Measurements from ENCODE around the gene TULP3.

TULP3 gene

DNA sequence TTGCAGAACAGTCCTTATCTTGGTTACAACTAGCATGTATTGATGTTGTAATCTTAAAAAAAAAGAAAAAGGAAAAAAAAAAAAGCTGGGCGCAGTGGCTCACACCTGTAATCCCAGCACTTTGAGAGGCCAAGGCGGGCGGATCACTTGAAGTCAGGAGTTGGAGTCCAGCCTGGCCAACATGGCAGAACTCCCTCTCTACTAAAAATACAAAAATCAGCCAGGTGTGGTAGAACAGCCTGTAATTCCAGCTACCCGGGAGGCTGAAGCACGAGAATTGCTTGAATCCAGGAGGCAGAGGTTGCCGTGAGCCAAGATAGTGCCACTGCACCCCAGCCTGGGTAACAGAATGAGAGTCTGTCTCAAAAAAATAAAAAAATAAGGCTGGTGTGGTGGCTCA, 42.9 kb downstream of the TULP3 start:
- no peak for DNase-seq

DNA sequence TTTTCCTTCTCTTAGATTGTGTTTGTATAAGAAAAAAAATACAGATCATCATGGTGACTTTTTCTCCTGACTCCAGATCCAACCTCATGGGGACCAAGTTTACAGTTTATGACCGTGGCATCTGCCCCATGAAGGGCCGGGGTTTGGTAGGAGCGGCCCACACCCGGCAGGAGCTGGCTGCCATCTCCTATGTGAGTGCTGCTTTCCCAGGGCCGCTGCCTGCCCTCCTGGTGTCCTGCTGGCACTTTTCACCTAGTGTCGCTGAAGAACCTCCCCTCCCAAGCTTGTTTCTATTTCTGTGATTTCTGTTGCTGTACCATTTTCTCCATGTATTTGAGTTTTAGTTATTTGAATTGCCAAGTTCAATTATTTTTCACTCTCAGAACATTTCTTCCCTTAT, 43.7 kb downstream of the TULP3 start:
- no peak for DNase-seq

DNA sequence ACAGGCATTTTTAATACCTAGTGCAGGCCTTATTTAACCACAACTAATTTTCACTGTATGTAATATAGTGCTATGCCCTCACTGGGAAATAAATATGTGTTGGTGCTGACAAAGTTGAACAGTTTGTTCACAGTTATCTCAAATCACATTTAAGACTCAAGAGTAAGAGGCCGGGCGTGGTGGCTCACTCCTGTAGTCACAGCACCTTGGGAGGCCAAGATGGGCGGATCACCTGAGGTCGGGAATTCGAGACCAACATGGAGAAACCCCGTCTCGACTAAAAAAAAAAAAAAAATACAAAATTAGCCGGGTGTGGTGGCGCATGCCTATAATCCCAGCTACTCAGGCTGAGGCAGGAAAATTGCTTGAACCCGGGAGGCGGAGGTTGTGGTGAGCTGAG, 45.6 kb downstream of the TULP3 start:
- no peak for DNase-seq

DNA sequence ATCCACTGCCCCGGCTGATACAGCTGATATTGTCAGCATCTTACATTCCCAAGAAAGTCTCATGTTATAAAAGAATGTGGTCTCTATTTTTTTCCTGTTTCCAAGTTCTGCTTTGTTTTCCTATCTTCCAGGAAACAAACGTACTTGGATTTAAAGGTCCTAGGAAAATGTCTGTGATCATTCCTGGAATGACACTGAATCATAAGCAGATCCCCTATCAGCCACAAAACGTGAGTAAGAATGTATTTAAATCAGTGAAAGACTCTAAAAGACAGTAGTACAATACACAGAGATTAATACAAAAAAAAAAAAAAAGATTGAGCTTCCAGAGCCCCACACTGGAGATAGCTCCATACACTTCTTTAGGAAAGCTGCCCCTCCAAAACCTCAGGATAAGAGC, 46.8 kb downstream of the TULP3 start:
- DNase-seq: no peak

DNA sequence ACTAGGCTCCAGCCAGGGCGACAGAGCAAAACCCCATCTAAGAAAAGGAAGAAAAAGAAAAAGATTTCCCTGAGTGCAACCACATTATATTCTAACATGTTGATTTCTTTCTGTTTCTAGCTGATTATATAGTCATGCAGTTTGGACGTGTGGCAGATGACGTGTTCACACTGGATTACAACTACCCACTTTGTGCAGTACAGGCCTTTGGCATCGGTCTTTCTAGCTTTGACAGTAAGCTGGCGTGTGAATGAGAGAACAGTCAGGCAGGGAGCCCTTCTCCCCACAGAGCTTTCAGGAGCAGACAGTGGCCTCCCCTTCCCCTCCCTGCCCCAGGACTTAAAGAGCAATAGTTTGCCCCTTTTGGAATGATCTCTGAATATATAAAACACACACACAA, 48.5 kb downstream of the TULP3 start:
- DNase-seq: no peak

DNA sequence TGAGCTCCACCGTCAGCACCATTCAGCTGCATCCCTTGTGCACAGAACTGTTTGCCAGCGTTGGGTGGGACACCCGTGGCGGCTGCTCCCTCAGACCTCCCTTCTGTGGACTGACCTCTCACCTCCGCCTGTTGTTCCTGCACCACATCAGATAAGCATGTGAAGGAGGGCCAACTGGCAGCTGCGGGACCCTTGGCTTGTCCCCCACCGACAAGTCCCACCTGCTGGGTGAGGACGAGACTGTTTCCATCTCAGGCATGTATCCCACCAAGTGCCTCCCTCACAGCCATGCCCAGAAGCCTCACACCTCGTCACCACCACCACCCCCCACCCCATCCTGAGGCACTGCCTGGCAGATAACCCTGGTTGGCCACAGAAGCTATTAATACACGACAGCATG, 49.9 kb downstream of the TULP3 start:
- DNase-seq: no peak

DNA sequence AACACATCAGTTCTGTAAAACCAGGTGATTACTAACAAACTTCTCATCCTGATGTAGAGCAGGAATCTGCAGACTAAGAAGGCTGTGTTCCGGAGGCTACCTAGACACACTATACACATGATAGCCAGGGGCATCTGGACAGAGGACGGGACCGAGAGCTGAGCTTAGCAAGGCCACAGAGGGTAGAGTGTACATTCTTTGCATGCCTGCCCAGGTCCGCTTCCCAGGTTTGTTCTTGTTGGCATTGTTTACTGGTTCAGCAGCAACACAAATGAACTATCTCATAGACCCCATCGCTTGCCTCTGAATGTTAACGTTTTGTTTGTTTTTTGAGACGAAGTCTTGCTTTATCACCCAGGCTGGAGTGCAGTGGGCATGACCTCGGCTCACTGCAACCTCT, 50.8 kb downstream of the TULP3 start:
- no peak for DNase-seq

DNA sequence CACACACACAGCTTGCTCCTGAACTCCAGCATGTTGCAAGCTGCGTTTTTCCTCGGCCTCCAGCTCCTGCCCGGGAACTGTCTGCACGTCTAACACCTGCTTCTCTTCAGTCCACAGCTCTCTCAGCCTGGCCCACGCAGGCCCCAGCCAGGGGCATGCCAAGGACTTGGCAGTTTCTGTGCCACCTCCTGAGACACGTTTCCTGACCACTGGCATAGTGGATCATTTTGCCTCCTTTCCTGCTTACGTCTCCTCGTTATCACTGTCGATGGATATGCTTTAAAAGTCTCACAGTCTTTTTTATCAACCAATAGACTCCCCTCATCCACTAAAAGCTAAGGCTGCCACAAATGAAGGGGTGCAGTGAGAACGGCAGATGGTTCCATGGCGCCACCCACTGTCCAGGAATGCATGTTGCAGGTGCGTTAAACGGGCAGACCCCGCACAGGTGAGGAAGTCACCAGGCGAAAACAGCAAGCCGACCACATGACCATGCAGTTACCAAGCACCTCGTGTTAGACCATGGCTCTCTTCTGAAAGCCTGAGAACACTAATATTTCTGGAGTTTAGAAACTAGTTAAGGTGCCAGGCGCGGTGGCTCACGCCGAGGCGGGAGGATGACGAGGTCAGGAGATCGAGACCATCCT, 53.8 kb downstream of the TULP3 start:
- DNase-seq: peak; percentile 22

DNA sequence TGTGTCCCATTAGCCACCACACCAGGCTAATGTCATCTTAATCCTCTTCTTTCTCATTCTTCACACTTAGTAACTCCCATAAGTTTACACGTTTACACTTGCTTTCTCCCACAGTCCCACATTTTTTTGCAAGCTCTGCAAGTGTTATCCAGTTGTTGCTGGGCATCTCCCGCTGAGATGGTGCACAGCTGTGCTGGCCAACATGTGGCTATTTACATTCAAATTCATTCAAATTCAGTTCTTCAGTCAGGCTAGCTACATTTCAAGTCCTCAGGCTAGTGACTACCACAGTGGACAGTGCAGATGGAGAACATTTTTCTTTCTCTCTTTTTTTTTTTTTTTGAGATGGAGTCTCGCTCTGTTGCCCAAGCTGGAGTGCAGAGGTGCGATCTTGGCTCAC, 58.7 kb downstream of the TULP3 start:
- DNase-seq: no peak

DNA sequence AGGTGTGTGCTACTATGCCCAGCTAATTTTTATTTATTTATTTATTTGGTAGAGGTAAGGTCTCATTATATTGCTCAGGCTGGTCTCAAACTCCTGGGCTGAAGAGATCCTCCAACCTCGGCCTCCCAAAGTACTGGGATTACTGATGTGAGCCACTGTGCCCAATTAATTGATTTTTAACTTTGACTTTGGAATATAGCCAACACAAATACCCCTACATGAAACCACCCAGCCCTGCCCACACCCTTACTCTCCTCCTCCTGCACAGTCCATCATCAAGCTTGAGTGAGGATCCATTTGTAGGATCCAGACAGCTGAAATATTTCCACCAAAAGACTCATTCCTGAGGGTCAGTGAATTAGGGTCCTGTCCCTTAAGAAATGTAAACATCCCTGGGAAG, 65.2 kb downstream of the TULP3 start:
- no peak for DNase-seq

DNA sequence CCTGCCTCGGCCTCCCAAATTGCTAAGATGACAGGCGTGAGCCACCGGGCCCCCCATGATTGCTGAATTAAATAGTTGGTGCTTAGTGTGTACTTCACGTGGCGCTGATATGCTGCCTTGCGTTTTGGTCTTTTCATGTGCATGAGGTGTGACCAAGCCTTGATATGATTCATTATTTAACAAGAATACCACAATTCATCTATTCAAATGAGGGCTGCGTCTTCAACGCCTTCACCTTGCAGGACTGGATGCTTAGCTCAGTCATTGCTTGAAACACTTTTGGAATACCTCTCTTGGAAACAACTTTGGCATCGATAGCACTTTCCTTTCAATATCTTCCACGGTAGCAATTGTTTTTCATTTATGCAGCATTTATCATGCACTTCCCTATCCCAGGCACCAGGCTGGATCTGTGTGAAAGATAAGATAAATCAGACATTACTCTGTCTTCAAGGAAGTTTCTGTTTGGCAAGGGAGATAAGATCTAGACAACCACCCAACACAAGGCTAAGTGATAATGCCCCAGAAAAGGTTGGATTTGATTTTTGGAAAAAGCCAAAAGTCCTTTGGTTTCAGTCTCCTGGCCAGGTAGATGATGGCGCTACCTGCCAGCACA, 67.2 kb downstream of the TULP3 start:
- DNase-seq: no peak

DNA sequence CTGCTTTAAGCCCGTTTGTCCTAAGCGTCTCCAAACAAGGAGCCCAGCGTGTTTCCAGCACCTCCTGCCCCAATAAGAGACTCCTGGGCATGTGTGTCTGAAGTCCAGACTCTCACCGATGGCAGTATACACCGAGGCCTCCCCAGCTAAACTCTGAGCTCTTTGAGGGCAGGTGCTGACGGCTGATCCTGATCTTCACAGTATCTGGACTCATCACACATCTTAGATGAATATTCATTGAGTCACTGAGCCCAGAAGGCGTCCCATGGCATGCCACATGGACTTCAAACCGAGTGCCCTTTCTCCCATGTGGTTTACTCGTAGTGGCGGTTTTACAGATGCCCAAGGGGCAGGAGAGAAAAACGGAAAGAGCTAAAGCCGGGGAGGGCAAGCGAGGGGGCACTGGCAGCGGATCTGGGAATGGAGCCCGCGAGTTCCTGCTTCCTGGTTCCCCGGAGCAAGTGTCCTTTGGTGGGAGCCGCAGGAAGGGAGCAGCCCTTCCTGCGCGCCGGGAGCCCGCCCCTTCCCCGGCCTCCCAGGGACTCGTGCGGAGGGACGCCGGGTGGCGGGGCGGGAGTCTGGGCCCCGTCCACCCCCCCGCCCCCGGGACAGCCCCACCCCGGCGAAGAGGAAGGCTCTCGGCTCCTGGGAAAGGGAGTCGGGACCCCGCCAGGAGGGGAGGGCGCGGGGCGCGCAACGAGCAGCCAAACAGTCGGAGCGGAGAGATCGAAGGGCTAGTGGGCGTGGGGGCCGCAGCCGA, 67.9 kb downstream of the TULP3 start:
- DNase-seq: no peak

DNA sequence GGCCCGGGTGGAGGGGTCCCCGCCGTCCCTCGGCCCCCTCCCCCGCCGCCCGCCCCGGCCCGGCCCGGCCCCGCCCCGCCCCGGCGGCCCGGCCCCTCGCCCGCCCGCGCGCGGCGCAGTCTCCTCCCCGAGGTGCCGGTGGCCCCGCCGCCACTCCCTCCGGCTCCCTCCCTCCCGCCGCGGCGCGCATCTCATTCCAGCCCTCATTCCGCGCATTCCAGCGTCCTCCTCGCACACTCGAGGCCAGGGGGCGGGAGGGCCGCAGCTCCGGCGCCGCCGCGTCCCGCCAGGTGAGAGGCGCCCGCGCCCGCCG, 68.5 kb downstream of the TULP3 start, which contains the start of gene TEAD4:
TEAD4 (plus strand) TSS at position 206 of the 313 bp plus-strand sequence.
- no peak for DNase-seq

DNA sequence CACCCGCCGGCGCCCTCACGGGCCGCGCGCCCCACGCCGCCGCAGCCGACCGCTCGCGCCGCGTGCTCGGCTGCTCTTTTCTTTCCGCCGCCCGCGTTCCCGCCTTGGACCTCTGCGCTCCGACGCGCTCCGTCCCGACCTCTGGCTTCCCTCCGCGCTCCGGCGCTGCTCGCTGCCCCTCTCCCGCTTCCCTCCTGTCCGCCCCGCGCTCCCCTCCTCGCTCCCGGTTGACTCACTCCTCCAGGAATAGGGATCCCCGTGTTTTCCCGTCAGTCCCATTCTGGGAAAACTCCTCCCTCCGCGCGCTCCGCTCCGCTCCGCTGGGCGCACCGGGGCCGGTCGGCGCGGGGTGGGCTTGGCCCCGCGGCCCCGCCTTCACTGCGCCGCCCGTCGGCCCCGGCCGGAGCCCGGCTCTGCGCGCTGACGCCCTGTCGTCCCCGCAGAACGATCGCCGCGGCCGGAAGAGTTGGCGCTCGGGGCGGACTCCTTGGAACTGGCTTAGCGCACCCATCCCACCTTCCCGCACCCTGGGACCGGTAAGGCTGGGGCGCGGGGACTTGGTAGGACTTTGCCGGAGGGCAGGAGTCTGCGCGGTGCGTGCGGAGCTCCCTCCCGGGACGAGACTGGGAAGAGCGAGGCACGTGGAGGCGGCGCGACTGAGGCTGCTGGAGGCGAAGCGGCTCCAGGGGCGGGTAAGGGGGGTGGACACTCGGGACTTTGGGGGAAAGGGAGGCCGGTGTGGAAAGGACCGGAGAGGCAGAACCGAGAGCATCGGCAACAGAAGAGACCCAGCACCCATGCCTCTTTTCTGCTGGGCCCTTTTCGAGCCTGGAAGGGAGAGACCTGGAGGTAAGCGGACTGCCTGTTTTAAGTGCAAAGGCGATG, 69.1 kb downstream of the TULP3 start:
- no peak for DNase-seq

DNA sequence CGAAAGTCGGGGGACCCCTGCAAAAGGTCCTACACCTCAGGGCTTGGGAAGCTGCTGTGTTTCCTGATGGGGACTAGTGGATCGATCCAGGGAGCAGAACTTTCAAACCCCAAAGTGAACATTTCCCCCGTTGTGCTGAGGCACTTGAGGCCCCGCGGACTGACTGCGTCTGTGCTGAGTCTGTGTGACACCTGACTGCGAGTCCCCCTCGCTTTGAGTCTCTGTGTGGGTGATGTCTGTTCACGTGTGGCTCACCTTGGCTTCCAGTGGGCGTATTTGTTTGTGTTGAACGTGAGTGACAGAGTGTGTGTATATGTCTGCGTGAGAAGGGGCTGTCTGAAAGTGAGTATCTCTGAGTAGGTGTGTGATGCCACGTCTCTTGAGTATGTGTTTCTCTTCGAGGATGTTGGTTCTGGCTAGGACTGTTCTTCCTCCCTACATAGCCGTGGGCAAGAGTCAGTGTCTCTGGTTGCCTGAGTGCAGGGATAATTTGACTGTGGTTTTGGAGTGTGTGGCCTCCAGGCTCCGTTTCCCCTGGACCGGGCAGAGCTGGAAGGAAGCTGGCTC, 69.8 kb downstream of the TULP3 start:
- no peak for DNase-seq

DNA sequence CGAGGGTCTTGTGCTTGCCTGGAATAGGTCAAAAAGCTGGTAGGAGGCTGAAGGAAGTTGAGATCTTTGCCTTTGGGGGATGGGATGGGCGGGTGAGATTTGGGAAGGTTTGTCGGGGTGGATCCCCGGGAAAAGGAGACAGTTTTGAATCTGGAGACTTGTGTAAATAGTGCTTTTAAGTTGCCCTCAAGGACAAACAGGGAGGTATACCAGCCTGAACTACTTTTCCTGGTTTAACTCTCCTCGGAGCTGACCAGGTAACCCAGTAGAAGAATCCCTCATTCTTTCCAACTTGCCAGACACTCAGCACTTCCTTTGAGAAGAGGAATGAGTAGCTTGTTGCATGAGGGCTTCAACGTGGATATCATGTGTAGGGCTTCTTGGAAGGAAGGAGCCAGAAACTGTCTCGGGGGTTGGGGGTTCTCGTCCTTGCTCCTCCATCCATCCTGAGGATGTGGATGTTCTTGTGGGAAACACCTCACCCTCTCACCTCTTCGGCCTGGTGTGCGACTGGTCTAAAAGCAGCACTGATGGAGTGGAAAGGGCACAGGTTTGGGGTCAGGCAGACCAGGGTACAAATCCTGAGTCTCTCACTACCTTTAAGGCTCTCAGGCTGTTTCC, 70.4 kb downstream of the TULP3 start:
- no peak for DNase-seq

DNA sequence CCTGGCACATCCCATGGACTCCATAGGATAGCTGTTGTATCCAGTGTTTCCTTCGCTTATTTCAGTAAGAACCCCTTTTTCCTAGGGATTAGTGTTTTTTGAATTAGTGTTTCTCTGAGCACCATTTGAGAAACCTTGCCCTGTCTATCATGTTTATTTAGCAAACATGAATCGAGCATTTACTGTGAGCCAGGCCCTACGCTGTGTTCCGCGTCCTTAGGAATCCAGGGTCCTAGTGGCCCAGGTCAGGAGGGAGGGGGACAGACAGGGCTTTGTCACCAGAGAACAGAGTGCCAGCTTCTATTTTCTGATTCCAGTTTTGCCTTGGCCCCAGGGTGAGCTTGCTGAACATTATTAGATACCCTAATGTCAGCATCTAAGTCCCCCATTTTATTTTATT, 71.0 kb downstream of the TULP3 start:
- no peak for DNase-seq

DNA sequence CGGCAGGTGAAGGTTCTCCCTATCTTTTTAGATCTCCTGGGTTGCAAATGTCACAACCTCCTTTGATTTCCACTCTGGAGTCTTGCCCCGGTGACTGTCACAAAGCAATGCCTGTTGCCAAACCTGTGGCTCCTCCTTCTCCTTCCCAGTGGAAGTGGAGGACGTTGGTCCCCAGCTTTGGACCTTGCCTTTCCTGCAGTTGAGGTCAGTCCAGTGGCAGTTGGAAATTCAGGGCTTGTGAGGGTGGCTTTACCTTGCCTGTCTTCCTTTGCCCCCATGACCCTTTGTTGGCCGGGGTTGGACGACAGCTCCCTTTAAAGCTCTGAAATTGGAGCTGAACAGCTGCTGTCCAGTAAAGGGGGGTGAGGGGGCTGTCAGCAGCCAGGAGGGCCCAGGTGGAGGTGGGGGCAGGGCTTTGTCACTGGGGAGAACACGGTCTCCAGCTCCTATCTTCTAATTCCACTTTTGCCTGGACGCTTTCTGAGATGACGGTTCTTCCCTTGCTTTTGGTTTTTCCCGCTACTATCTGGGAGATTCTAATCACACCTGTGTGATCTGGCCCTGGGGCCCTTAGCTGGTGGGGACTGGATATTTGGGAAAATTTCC, 72.6 kb downstream of the TULP3 start:
- no peak for DNase-seq

DNA sequence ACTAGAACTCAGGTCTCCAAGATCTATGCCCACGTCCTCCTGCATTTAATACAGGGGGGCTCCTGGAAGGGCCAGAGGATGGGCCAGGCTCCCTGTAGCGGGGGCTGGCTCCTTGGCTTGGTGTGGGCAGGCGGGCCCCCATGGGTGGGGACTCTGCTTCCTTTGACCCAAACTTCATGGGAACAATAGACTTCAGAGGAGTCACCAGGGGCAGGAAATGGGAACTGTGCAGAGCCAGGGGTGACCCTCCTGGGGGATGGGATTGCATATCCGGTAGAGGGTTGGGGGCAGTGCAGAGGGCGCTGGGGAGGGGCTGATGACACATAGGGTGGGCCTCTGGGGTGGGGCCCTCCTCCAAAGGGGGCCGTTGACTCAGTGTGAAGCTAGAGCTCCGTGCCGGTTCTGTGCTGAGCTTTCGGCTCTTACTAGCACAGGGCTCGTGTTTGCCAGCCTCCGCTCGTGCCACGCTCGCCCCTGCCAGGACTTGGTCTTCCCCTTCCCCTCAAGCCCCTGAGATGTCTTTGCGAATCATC, 73.1 kb downstream of the TULP3 start:
- no peak for DNase-seq

DNA sequence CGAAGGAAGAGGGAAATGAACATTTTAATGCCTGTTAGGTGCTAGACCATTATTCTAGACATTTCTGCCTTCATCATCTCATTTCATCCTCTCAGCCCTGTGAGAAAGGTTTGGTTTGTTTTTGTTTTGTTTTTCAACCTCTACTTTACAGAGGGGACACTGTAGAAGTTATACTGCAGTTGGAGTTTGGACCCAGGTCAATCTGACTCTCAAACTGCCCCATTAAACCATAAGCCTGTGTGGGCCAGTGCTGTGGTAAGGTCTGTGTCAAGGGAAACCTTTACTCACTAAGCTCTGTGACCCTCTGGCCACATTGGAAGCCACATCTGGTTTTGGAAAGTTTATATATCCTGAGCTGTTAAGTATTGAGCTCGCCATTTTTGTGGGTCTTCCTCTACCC, 77.0 kb downstream of the TULP3 start:
- DNase-seq: no peak

DNA sequence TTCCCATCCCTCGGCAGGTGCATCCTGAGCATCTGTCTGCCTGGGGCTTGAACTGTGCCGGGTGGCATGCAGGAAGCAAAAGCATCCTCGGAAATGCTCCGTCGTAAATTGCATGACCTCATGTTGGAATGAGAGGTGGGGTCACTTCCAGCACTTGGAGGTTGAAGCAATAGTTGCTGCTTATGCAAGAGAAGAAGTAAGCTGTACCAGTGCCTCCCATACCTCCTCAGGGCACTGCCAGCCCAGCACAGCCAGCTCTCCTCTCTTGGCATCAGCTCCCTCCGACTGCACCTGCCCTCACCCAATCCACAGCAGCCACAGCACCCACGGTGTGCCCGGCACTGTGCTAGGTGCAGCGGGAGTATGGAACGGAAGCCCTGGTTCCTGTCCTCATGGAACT, 80.1 kb downstream of the TULP3 start:
- no peak for DNase-seq

DNA sequence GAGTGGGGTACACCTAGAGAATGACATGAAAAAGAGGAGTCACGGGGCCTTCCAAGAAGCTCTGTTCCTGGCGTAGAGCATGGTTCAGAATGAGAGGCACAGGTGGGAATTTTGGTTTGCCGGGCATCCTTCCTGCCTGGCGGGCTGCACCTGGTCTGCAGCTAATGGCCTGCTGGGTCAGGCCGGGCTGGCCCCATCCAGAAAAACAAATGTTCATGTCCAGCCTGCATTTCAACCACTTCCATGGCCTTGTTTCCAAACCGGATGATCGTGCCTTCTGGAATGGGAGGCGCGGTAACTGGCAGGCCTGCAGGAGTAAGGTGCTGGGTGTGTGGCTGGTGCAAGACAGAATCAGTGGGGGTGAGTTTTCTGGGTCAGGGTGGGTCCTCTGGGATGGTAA, 82.9 kb downstream of the TULP3 start:
- no peak for DNase-seq
